Peyer's patch (tissue), 4 donors: ENCODE measurements around the gene KRTAP13-3. TPM values are rescaled to one million over a fixed set of nuclear protein-coding genes. Genes with fewer than 3 reads are reported as not detected.

Experiments
- DNase-seq, 3 donors: peaks; one replicate each; pipeline ENCODE4 v3.0.0-alpha.2; 2017 to 2019
- H3K27ac ChIP-seq, 4 donors: fragments of 200-600 bp; sonication (generic); one replicate each; pipeline ENCODE4 v1.5.1; 2016 to 2019
- H3K27me3 ChIP-seq, 2 donors: fragments of 200-600 bp; sonication (generic); one replicate each; pipeline ENCODE4 v1.5.1; 2019
- H3K36me3 ChIP-seq, 3 donors: fragments of 200-600 bp; sonication (generic); one replicate each; pipeline ENCODE4 v1.5.1; 2016 to 2019
- H3K4me1 ChIP-seq, 4 donors: fragments of 200-600 bp; sonication (generic); one replicate each; pipeline ENCODE4 v1.5.1; 2016 to 2019
- H3K4me3 ChIP-seq, 4 donors: fragments of 200-600 bp; sonication (generic); 1 replicate in 3 of 4; 2 replicates in 1 of 4; pipeline ENCODE4 v1.5.1; 2016 to 2019; ENCODE audit warnings: mild to moderate bottlenecking in 1 of 4
- H3K9me3 ChIP-seq, 4 donors: fragments of 200-600 bp; sonication (generic); one replicate each; pipeline ENCODE4 v1.5.1; 2016 to 2019; ENCODE audit warnings: mild to moderate bottlenecking in 1 of 4
- CTCF ChIP-seq, 6 experiments: fragments of 450-650 bp in 4 of 6; fragments of 200-600 bp in 2 of 6; sonication (generic) in 1 of 6; IDR thresholded peaks; one replicate each; pipeline ENCODE4 v1.5.1; 2017 to 2019; ENCODE audit warnings: antibody characterized with exemption in 6 of 6, mild to moderate bottlenecking in 3 of 6, moderate library complexity in 1 of 6
- POLR2A ChIP-seq, 2 donors: fragments of 450-650 bp; IDR thresholded peaks; one replicate each; pipeline ENCODE4 v1.5.1; 2017; ENCODE audit warnings: antibody characterized with exemption in 2 of 2, mild to moderate bottlenecking in 2 of 2, moderate library complexity in 2 of 2
- total RNA-seq, 4 donors: library from RNA; depleted of rRNA; stranded (reverse); fragments of >200 nt; gene quantifications; one replicate each; pipeline ENCODE4 v1.1.0, GENCODE V29; 2016

KRTAP13-3 gene
- total RNA-seq, 4 donors from 2014 or later, result not detected

- Histone ChIP-seq H3K9me3 (no peaks in the 10 kb centered on the region), H3K36me3 (no peaks in the 10 kb centered on the region), H3K27me3 (no peaks in the 10 kb centered on the region), H3K4me1 (no peaks in the 10 kb centered on the region), H3K27ac (no peak overlapping the region), H3K4me3 (no peak overlapping the region)
- no peak for DNase-seq
- TF ChIP-seq POLR2A (IDR thresholded peaks at IDR 0.05) (no peak), CTCF (IDR thresholded peaks at IDR 0.05) (no peak)
Observed at GRCh38 chr21:30444204-30444603, 18.5 kb upstream of the KRTAP13-3 start.

GRCh38 chr21:30443226-30443625 lies 17.5 kb upstream of the KRTAP13-3 start:
- H3K4me1 ChIP-seq, result no peaks in the 10 kb centered on the region
- H3K27me3 ChIP-seq, result no peaks in the 10 kb centered on the region
- DNase-seq, result no peak
- H3K36me3 ChIP-seq, result no peaks in the 10 kb centered on the region
- no peaks in the 10 kb centered on the region for H3K9me3 ChIP-seq
- H3K27ac ChIP-seq, result no peak overlapping the region
- H3K4me3 ChIP-seq, result no peak overlapping the region
- TF ChIP-seq POLR2A (IDR thresholded peaks at IDR 0.05), result no peak
- no peak for TF ChIP-seq CTCF (IDR thresholded peaks at IDR 0.05)

DNA sequence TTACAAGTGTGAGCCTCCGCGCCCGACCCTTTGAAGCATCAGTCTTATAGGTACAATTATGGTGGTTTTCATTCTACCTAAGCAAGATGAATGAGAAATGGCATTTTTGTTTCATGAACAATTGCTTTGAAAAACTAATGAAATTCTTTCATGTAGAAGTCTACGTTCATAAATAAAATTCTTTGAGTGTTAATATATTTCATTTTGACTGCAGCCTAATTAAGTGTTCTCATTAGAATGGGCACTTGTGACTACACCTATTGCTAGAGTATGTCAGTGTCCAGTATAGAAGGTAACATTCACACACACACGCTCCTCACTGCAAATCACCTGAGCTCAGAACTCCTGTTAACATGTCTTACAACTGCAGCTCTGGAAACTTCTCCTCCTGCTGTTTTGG lies 14.2 kb upstream of the KRTAP13-3 start, which contains the start of gene KRTAP15-1:
TSS of gene KRTAP15-1 (plus strand) at position 301 of the 400 bp plus-strand sequence. CDS start at position 354, 53 bp downstream.
- Histone ChIP-seq H3K4me3 (no peak within 1 kb of the TSS), H3K9me3 (no peaks in the 10 kb centered on the region), H3K27me3 (no peaks in the 10 kb centered on the region), H3K27ac (no peak within 1 kb of the TSS), H3K36me3 (no peaks in the 10 kb centered on the region), H3K4me1 (no peaks in the 10 kb centered on the region)
- no peak for TF ChIP-seq CTCF (IDR thresholded peaks at IDR 0.05)
- no peak for TF ChIP-seq POLR2A (IDR thresholded peaks at IDR 0.05)
- DNase-seq, result no peak

DNA sequence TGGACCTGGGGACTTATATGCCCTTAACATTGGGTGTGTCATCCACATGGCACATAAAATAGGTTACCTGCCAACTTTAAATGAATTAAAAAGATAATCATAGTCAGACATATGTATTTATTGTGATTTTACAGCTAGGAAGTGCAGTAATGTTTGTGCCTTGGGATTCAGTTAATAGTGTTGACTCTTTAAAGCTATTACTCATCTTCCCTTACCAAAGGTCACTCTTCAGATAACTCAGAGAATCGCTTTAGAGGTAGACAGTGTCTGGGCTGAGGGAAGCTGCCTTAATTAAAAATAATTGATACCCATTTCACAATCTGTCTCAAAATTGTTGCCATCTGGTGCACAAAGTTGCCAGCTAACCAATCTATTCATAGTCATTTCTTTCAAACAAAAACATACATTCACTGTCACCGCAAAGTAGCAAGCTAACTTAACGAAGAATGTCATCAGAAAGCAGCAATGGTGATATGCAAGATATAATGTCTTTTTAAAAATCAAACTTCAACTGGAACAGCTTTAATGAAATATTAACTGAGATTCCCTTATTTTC lies 11.4 kb upstream of the KRTAP13-3 start:
- Histone ChIP-seq H3K4me1 (no peaks in the 10 kb centered on the region), H3K4me3 (no peak overlapping the region), H3K27me3 (no peaks in the 10 kb centered on the region), H3K36me3 (no peaks in the 10 kb centered on the region), H3K27ac (no peak overlapping the region), H3K9me3 (no peaks in the 10 kb centered on the region)
- TF ChIP-seq CTCF (IDR thresholded peaks at IDR 0.05), result no peak
- TF ChIP-seq POLR2A (IDR thresholded peaks at IDR 0.05), result no peak
- no peak for DNase-seq

DNA sequence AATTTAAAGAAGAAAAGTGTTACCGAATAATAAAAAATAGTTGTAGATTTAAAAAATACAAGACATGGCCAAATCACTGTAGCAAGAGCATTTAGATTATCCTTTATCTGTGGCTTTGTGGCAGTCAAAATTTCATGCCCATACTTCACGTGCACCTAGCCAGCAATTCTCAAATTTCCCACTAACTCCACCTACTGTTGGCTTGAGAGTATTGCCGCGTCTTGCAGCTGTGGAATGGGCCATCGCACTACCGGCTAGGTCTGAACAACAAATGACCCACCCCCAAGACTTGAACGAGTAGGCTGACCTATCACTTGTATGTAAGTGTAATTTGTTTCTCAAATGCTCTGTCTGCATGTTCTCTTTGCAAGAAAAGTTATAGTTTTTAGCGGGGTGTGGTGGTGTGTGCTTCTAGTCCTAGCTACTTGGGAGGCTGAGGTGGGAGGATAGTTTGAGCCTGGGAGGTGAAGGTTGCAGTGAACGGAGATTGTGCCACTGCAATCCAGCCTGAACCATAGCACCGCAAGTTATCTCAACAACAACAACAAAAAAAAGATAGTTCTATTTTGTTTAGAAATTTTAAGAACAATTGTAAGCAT lies 8.4 kb upstream of the KRTAP13-3 start:
- Histone ChIP-seq H3K4me1 (no peaks in the 10 kb centered on the region), H3K4me3 (no peak overlapping the region), H3K36me3 (no peaks in the 10 kb centered on the region), H3K27me3 (no peaks in the 10 kb centered on the region), H3K27ac (no peak overlapping the region), H3K9me3 (no peaks in the 10 kb centered on the region)
- peak in 4 of 6 experiments; percentile 25 to 36 (median 28) for TF ChIP-seq CTCF (IDR thresholded peaks at IDR 0.05)
- TF ChIP-seq POLR2A (IDR thresholded peaks at IDR 0.05), result no peak
- DNase-seq, result no peak
